ENCODE measurements around the gene CAND1.

CAND1 gene

GRCh38 chr12:67263471-67263870 lies 5.7 kb upstream of the CAND1 start:
- no peaks in the 10 kb centered on the region; the same call in 1 of the 2 replicates for H3K4me1 ChIP-seq
- H3K4me3 ChIP-seq (ENCODE audit: low read depth, low read length), result no peak overlapping the region
- H3K36me3 ChIP-seq, result no peaks in the 10 kb centered on the region
- no peak for DNase-seq
- no peaks in the 10 kb centered on the region for H3K27me3 ChIP-seq
- no peaks in the 10 kb centered on the region for H3K9me3 ChIP-seq
- no peak for TF ChIP-seq CTCF (IDR thresholded peaks at IDR 0.05; ENCODE audit: low read depth, low read length)

GRCh38 chr12:67268335-67268895 lies 743 bp upstream of the CAND1 start:
- H3K4me1 ChIP-seq, result no peaks in the 10 kb centered on the region; the same call in 1 of the 2 replicates
- TF ChIP-seq CTCF (IDR thresholded peaks at IDR 0.05; ENCODE audit: low read depth, low read length), result no peak
- no peaks in the 10 kb centered on the region for H3K9me3 ChIP-seq
- H3K36me3 ChIP-seq, result no peaks in the 10 kb centered on the region; the same call in 1 of the 2 replicates
- no peaks in the 10 kb centered on the region for H3K27me3 ChIP-seq
- peak overlapping the region; percentile 94 for H3K4me3 ChIP-seq (ENCODE audit: low read depth, low read length)
- DNase-seq, result peak; percentile 89

- H3K4me3 ChIP-seq (ENCODE audit: low read depth, low read length), result peak overlapping the region; percentile 94
- H3K27me3 ChIP-seq, result no peaks in the 10 kb centered on the region
- no peak for TF ChIP-seq CTCF (IDR thresholded peaks at IDR 0.05; ENCODE audit: low read depth, low read length)
- no peak for DNase-seq
- no peaks in the 10 kb centered on the region for H3K9me3 ChIP-seq
- H3K4me1 ChIP-seq, result no peaks in the 10 kb centered on the region; the same call in 1 of the 2 replicates
- H3K36me3 ChIP-seq, result peaks cover 10% of the 10 kb centered on the region
These were observed 745 bp downstream of the CAND1 start for GRCh38 chr12:67269633-67270573.

- peaks cover 15% of the 10 kb centered on the region for H3K36me3 ChIP-seq
- DNase-seq, result no peak
- no peaks in the 10 kb centered on the region; the same call in 1 of the 2 replicates for H3K4me1 ChIP-seq
- peak overlapping the region; percentile 94 for H3K4me3 ChIP-seq (ENCODE audit: low read depth, low read length)
- TF ChIP-seq CTCF (IDR thresholded peaks at IDR 0.05; ENCODE audit: low read depth, low read length), result no peak
- H3K9me3 ChIP-seq, result no peaks in the 10 kb centered on the region
- no peaks in the 10 kb centered on the region for H3K27me3 ChIP-seq
These were observed 1.5 kb downstream of the CAND1 start for GRCh38 chr12:67270622-67271021.

GRCh38 chr12:67271976-67272375 lies 2.8 kb downstream of the CAND1 start:
- no peak for TF ChIP-seq CTCF (IDR thresholded peaks at IDR 0.05; ENCODE audit: low read depth, low read length)
- Histone ChIP-seq H3K27me3 (no peaks in the 10 kb centered on the region), H3K4me1 (no peaks in the 10 kb centered on the region; the same call in 1 of the 2 replicates), H3K36me3 (peaks cover 15% of the 10 kb centered on the region), H3K4me3 (ENCODE audit: low read depth, low read length) (peak overlapping the region; percentile 94), H3K9me3 (no peaks in the 10 kb centered on the region)
- DNase-seq, result no peak

GRCh38 chr12:67274186-67274585 lies 5.0 kb downstream of the CAND1 start:
- no peak for TF ChIP-seq CTCF (IDR thresholded peaks at IDR 0.05; ENCODE audit: low read depth, low read length)
- Histone ChIP-seq H3K4me3 (ENCODE audit: low read depth, low read length) (no peak overlapping the region), H3K27me3 (no peaks in the 10 kb centered on the region), H3K4me1 (no peaks in the 10 kb centered on the region), H3K9me3 (no peaks in the 10 kb centered on the region), H3K36me3 (peaks cover 15% of the 10 kb centered on the region)
- no peak for DNase-seq

All from BE2C (cell line).